Measurements from ENCODE around the gene CACNA1H. TPM values are rescaled to one million over a fixed set of nuclear protein-coding genes. Genes with fewer than 3 reads are reported as not detected.
A peak's percentile ranks its signal among the peaks of the same experiment; 100 is the strongest.

The CACNA1H gene
- 40.3 TPM for total RNA-seq

- DNase-seq, result peak; percentile 67
Measured at GRCh38 chr16:1152651-1153259, at the start of gene CACNA1H. Gene CACNA1H, plus strand, starts transcription at chr16:1153106. Its CDS starts 632 bp downstream, at chr16:1153738.

GRCh38 chr16:1103636-1103980, 49.3 kb upstream of the CACNA1H start:
- no peak for DNase-seq

- DNase-seq, result peak; percentile 82
Measured at GRCh38 chr16:1105888-1106620, 46.9 kb upstream of the CACNA1H start.

- no peak for DNase-seq
Measured at GRCh38 chr16:1106659-1107058, 46.2 kb upstream of the CACNA1H start.

DNA sequence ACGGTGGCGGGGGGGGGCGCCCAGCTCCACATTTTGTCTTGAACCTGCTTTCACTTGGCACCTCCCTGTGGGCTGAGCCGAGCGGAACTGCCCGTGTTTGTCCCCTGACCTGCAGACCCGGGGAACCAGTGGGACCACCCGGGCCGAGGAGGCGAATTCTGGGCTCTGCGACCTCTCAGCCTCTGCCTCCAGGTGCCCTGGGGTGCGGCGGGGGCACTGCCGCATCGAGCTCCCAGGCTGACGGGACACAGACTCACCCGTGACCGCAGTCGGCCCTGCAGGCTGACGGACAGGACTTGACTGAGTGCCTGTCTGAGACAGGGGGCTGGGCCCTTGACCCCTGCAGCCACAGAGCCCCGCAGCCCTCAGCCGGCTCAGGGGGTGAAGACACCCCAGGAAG, 45.8 kb upstream of the CACNA1H start:
- DNase-seq, result no peak

DNA sequence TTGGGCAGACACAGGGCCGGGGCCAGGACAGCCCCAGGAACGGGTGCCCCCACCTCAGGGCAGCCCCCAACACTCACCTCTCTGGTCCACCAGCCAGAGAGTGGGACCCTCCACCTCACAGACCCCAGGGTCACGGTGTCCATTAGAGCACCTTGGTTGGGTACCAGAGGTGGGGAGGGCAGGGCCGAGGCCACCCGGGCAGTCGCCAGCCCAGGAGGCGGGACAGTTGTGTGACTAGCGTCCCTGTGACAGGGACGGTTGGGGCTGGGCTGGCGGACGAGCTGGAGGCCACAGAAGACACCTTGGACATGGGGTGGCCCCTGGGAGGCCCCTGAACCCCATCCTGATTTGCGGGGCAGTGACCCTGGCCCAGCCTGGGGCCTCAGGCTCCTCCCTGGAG, 45.2 kb upstream of the CACNA1H start:
- DNase-seq, result no peak

DNA sequence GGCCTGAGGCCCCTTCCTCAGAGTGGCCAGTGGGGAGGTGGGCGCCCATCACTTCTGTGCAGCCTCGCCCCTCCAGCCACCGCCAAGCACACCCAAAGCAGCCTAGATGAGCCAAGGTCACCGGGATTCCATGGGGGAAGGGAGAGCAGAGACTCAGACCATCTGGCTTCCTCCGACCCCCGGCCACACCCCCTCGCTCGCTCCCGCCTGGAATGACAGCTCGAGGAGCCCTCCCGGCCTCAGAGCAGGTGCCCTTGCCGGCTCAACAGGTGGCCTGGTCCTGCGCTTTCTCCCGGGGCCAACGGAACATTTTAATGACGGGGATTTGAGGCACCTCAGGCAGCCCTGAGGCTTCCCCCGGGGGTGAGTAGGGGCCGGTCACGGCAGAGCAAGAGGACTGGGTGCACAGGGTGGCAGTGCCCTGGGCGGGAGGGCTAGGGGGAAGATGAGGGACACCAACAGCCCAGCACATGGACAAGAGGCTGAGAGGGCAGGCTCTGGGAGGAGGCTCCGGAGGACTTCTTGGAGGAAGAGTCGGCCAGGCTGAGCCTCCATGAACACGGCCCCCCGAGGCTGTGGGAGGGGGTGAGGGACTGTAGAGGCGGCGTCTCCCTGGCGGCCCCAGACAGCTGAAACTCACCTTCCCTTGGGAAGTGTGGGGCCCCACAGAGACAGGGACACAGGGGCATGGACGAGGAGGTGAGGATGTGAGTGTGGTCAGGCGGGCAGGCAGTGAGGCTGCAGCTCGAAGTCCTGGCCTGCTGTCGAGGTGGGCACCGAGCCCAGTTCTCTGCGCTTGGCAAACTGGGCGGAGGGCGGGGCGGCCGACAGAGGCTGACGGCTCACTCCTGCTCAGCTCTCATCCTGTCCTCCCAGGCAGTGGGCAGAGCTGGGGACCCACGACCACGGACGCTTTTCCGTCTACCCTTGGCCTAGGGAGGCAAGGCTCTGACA, 44.3 kb upstream of the CACNA1H start:
- peak; percentile 80 for DNase-seq

GRCh38 chr16:1109648-1110047, 43.3 kb upstream of the CACNA1H start:
- DNase-seq, result no peak

GRCh38 chr16:1112506-1113184, 40.3 kb upstream of the CACNA1H start:
- DNase-seq, result no peak

DNA sequence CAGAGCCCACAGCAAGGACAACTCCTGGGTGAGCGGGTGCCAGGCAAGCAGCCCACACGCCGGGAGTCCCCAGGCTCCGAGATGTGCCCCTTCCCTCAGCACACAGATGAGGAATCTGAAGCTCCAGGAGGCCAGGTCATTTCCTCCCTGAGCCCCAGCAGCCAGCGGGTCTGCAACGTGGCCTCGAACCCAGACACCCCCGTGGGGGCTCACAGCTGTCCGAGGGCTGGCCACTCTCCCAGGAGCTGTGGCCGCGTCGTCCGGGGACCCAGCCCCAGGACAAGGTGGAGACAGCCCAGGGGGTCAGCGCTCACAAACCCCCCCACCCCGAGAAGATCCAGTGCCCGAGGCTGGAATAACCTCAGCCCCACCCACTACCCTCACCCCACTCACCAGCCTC, 39.4 kb upstream of the CACNA1H start:
- no peak for DNase-seq

DNA sequence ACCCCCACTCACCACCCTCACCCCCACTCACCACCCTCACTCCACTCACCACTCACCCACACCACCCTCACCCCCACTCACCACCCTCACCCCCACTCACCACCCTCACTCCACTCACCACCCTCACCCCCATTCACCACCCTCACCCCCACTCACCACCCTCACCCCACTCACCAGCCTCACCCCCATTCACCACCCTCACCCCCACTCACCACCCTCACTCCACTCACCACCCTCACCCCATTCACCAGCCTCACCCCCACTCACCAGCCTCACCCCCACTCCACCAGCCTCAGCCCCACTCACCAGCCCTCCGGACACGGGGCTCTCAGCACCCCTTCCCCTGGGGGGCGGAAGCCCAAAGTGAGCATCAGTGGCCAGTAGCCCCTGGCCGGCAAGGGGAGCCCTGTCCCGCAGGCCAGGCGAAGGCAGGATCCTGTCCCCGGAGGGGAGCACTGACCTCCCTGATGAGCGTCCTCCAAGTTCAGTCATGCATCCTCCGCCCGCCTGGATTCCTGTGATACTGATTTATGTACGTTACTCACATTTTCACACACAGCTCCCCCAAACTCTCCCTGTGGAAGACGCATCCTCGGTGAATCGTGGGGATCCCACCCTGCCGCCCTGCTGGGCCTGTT, 38.9 kb upstream of the CACNA1H start:
- no peak for DNase-seq

GRCh38 chr16:1116693-1117077, 36.2 kb upstream of the CACNA1H start:
- no peak for DNase-seq

DNA sequence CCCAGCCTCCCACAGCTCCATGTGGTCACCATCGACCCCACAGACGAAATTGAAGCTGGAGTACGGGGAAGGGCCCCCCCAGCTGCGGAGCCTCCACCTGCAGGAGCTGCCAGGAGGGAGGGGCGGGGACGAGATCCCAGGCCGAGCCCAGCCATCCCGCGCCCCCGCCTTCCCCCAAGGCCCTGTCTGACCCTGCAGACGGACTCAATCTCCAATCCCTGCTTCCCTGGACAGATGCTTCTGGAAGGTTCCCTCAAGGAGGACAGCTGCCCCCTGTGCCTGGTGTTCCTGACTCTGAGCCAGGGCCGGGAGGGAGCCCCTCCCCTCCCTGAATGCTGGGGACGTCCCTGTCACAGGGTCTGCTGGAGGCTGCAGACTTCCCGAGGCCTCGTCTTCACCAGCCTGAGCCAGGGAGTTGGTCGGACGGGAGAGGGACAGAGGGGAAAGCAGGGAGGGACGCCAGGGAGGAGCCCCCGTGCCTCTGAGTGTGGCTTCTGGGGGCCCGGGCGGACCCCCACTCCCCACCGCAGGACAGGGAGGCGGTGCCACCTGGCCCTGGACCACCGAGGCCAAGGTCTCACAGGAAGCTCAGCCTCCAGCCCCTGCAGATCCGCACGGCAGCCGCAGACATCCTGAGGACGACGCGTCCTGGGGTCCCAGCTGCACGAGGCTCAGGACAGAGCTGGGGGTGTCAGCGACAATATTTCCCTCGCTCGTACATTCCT, 35.6 kb upstream of the CACNA1H start:
- peak; percentile 52 for DNase-seq

DNA sequence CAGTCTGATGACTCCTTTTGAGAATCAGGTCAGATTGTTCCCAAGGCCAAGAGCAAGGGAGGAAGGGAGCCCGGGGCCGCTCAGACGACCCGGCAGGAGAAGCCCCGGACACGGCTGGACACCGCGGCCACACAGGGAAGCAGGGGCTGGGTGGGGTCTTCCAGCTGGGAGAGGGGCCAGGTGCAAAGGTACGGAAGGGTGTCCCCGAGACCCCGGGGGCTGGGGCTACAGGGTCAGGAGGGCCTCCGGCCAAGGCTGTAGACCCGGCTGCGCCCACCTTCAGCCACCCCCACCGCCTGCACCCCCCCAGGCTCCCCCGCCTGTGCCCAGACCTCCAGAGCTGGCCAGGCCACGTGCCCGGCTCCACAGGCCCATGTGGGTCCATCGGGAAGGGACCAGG, 35.0 kb upstream of the CACNA1H start:
- DNase-seq, result no peak

GRCh38 chr16:1119129-1119528, 33.8 kb upstream of the CACNA1H start:
- DNase-seq, result no peak

- no peak for DNase-seq
Measured at GRCh38 chr16:1119766-1120576, 32.9 kb upstream of the CACNA1H start.

DNA sequence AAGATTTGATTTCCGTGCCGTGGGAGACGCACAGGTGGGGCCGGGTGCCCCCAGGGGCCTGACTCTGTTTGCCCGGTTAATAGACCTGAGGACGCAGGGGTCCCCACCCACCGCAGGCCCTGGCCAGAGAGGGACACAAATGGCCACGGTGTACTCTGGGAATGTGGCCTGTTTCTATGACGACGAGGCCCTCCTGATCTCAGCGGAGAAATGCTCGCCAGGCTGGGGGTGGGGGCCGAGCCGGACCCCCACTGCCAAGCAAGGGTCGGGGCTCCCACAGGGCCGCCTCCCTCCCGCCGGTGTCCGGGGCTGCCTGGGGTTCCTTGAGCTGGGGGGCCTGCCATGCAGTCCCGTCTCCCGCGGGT, 32.3 kb upstream of the CACNA1H start:
- no peak for DNase-seq

GRCh38 chr16:1121009-1121408, 31.9 kb upstream of the CACNA1H start:
- DNase-seq, result no peak

DNA sequence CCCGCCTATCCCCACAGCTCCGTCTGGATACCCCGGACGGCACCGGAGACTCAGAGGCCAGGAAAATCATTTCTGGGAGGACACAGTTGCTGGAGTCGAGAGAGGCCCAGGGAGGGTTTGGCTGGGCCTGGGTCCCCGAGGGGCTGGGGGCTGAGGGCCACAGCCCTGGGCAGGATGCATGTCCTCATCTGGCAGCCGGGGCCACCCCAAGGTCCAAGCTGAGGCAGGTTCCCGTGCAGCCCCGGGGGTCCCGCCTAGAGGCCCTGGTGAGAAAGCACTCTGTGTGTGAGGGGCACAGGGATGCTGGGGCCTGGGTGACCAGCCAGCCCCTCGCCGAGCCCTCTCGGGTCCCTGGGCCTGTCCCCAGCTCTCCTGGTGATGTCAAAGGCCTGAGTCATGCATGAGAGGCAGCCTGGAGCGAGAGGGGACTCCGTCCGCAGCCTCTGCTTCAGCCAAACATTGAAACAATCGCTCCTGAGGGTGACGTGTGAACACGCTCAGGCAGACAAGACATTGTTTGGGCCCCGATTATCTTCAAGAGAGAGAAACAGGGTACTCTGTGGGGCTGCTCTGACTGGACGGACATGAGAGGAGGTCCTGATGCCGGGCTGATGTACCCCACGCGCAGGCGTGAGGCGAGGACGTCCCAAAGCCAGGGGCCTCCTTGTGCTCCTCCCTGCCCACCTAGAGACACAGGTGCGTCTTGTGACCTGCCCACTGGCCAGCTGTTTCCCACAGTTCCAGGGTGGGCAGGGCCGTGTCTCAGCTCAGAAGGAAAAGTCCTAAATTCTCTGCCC, 31.1 kb upstream of the CACNA1H start:
- no peak for DNase-seq

GRCh38 chr16:1122398-1122765, 30.5 kb upstream of the CACNA1H start:
- no peak for DNase-seq
